T-helper 2 cell treated with Interferon-gamma antibody and Interleukin-4, amounts not matched to agents 5 μg/mL and 100 μg/mL, for 36 hours (primary cell): ENCODE measurements around the gene RARRES2.

Experiments used
- DNase-seq: peaks from one replicate; pipeline ENCODE4 v3.0.0; 2021; ENCODE audit warnings: low spot score
- H3K27ac Mint-ChIP-seq: one replicate; pipeline ENCODE4 v1.8.0; 2021; ENCODE audit warnings: mild to moderate bottlenecking, mixed read lengths
- H3K27me3 Mint-ChIP-seq: one replicate; pipeline ENCODE4 v1.8.0; 2021; ENCODE audit warnings: low read depth, mixed read lengths
- H3K36me3 Mint-ChIP-seq: one replicate; pipeline ENCODE4 v1.8.0; 2021; ENCODE audit warnings: low read depth, mixed read lengths
- H3K4me1 Mint-ChIP-seq: one replicate; pipeline ENCODE4 v1.8.0; 2021; ENCODE audit warnings: low read depth, mixed read lengths
- H3K4me3 Mint-ChIP-seq: one replicate; pipeline ENCODE4 v1.8.0; 2022; ENCODE audit warnings: mild to moderate bottlenecking, moderate library complexity, mixed read lengths
- H3K9me3 Mint-ChIP-seq: one replicate; pipeline ENCODE4 v1.8.0; 2021; ENCODE audit warnings: mixed read lengths

Gene RARRES2

DNA sequence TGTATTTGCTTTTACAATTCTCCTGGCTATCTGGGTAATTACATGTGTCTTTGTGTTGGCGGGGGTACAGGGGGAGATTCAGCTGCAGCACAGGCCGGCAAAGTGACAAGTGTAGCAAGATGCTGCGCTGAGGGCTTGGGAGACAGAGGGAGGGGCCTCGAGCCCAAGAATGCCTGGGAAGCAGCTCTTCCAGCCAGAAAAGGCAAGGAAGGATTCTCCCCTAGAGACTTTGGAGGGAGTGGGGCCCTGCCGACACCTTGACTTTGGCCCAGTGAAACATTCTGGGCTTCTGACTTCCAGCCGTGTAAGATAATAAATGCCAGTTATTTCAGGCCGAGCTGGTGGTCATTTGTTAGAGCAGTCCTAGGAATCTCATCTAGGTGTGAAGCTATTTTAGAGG, 20.0 kb upstream of the RARRES2 start:
- no peak for DNase-seq
- Mint-ChIP-seq H3K4me1 (peaks cover 35% of the 10 kb centered on the region), H3K4me3 (no peak overlapping the region), H3K9me3 (no peaks in the 10 kb centered on the region), H3K27ac (no peak overlapping the region), H3K27me3 (no peaks in the 10 kb centered on the region), H3K36me3 (no peaks in the 10 kb centered on the region)

DNA sequence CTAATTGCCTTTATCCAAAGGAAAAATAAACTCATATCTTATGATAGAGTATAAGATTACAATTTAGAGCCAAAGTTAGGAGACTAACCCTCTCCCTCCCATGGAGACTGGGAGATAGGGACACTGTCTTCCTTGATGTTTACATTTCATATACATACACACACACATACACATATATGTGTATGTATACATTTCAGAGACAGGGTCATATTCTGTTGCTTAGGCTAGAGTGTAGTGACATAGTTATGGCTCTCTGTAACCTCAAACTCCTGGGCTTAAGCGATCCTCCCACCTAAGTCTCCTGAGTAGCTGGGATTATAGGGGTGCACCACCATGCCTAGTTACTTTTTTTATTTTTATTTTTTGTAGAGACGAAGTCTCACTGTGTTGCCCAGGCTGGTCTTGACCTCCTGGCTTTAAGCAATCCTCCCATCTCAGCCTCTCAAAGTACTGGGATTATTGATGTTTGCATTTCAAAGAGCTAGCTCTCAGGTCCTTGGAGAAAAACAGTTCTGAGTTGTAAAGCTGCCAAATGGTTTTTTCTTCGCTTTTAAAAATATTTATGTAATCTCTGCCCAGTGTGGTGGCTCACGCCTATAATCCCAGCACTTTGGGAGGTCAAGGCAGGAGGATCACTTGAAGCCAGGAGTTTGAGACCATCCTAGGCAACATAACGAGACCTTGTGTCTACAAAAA, 19.1 kb upstream of the RARRES2 start:
- DNase-seq: no peak
- H3K27me3 Mint-ChIP-seq: no peaks in the 10 kb centered on the region
- no peaks in the 10 kb centered on the region for H3K36me3 Mint-ChIP-seq
- no peak overlapping the region for H3K4me3 Mint-ChIP-seq
- peak overlapping the region; percentile 53 for H3K27ac Mint-ChIP-seq
- H3K4me1 Mint-ChIP-seq: peaks cover 38% of the 10 kb centered on the region
- H3K9me3 Mint-ChIP-seq: no peaks in the 10 kb centered on the region

DNA sequence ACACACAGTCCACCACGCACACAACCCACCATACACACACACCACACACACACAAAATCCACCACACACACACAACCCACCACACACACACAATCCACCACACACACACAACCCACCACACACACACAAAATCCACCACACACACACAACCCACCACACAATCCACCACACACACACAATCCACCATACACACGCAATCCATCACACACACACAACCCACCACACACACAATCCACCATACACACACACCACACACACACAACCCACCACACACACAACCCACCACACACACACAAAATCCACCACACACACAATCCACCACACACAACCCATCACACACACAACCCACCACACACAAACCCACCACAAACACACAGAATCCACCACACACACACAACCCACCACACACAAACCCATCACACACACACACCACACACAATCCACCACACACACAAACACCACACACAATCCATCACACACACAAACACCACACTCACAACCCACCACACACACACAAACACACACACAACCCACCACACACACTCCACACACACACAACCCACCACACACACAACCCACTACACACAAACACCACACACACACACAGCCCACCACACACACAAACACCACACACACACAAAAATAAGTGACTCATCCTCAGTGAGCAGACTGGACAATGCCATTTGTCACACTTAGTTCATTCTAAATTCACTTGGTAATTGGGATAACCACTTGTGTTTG, 18.4 kb upstream of the RARRES2 start:
- H3K9me3 Mint-ChIP-seq: no peaks in the 10 kb centered on the region
- H3K36me3 Mint-ChIP-seq: no peaks in the 10 kb centered on the region
- H3K4me3 Mint-ChIP-seq: no peak overlapping the region
- H3K27ac Mint-ChIP-seq: peak overlapping the region; percentile 53
- peaks cover 38% of the 10 kb centered on the region for H3K4me1 Mint-ChIP-seq
- DNase-seq: no peak
- no peaks in the 10 kb centered on the region for H3K27me3 Mint-ChIP-seq

DNA sequence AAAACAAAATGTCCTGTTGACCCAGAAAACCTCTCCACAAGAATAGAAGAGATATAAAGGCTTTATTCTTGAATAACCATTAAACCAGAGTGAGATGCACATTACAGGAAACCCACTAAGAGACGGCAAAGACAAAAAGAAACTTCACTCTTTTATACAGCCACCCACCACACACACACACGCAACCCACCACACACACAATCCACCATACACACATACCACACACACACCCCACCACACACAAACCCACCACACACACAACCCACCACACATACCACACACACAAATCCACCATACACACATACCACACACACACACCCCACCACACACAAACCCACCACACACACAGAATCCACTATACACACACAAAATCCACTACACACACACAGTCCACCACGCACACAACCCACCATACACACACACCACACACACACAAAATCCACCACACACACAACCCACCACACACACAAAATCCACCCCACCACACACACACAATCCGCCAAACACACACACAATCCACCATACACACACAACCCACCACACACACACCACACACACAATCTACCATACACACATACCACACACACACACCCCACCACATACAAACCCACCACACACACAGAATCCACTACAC, 17.7 kb upstream of the RARRES2 start:
- H3K36me3 Mint-ChIP-seq: no peaks in the 10 kb centered on the region
- H3K4me3 Mint-ChIP-seq: no peak overlapping the region
- H3K4me1 Mint-ChIP-seq: peaks cover 35% of the 10 kb centered on the region
- no peaks in the 10 kb centered on the region for H3K27me3 Mint-ChIP-seq
- DNase-seq: no peak
- peak overlapping the region; percentile 38 for H3K27ac Mint-ChIP-seq
- no peaks in the 10 kb centered on the region for H3K9me3 Mint-ChIP-seq

DNA sequence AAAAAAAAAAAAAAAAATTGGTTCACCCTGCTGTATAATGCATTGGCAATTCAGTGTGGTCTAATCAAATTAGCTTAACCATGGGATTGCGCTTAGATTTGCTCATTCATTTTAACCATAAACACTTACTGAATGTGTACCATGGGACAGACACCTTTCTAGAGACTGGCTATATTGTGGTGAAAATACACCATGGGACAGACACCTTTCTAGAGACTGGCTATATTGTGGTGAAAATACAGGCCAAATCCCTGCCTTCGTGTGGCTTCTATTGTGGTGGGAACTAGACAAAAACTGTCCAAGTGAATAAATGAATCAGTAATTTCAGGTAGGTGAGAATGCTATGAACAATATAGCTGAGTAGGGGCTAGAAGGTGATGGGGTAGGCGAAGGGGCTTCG, 17.0 kb upstream of the RARRES2 start:
- Mint-ChIP-seq H3K4me3 (no peak overlapping the region), H3K27me3 (no peaks in the 10 kb centered on the region), H3K27ac (no peak overlapping the region), H3K36me3 (no peaks in the 10 kb centered on the region), H3K4me1 (peaks cover 30% of the 10 kb centered on the region), H3K9me3 (no peaks in the 10 kb centered on the region)
- DNase-seq: no peak

DNA sequence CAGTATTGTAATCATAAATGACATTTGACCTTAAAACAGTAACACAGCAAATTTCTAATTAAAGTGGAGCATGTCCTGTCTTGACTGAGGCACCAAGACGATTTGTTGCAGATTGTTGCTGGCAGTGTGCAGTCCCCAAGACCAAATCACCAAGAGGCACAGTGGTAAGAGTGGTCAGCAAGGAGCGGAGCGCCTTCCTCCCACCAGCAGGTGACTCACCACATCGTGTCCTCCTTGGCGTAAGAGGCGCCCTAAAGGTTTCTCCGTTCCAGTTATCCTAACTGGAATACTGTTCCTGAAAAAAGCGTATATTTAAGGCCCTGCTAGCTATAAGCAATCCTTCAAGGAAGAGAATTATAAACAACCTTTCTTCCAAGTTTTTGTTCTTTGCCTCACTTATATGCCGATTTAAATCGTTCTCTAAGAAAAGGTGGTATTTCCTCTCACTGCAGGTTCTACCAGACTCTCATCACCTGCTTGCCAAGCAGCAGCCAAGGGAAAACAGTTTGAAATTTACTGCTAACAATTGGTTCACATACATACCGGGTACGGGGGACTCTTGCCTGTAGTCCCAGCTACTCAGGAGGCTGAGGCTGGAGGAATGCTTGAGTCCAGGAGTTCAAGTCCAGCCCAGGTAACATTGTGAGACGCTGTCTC, 16.5 kb upstream of the RARRES2 start:
- H3K4me1 Mint-ChIP-seq: peaks cover 30% of the 10 kb centered on the region
- H3K27ac Mint-ChIP-seq: peak overlapping the region; percentile 75
- peak overlapping the region; percentile 45 for H3K4me3 Mint-ChIP-seq
- no peaks in the 10 kb centered on the region for H3K36me3 Mint-ChIP-seq
- no peaks in the 10 kb centered on the region for H3K9me3 Mint-ChIP-seq
- H3K27me3 Mint-ChIP-seq: peaks cover 2% of the 10 kb centered on the region
- DNase-seq: no peak

DNA sequence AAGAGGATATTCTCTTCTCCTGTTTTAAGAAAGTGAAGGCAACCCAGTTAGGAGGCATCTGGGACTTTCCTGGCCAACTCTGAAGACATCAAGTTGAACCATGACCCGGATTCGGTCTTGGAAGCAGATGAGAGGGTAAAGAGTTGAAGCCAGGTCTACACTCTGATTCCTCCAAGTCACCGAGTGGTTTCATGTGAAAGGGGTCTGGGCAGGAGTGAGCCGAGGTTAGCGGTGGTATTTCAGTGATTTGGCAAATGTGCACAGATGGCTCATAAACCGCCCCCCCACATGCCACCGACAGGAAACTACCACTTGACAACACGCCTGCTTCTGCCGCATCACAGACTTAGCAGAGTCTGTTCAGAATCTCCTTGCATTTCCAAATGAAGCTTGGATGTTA, 15.8 kb upstream of the RARRES2 start:
- Mint-ChIP-seq H3K9me3 (no peaks in the 10 kb centered on the region), H3K4me1 (peaks cover 30% of the 10 kb centered on the region), H3K4me3 (peak overlapping the region; percentile 45), H3K36me3 (no peaks in the 10 kb centered on the region), H3K27me3 (peaks cover 2% of the 10 kb centered on the region), H3K27ac (peak overlapping the region; percentile 75)
- DNase-seq: peak; percentile 53

DNA sequence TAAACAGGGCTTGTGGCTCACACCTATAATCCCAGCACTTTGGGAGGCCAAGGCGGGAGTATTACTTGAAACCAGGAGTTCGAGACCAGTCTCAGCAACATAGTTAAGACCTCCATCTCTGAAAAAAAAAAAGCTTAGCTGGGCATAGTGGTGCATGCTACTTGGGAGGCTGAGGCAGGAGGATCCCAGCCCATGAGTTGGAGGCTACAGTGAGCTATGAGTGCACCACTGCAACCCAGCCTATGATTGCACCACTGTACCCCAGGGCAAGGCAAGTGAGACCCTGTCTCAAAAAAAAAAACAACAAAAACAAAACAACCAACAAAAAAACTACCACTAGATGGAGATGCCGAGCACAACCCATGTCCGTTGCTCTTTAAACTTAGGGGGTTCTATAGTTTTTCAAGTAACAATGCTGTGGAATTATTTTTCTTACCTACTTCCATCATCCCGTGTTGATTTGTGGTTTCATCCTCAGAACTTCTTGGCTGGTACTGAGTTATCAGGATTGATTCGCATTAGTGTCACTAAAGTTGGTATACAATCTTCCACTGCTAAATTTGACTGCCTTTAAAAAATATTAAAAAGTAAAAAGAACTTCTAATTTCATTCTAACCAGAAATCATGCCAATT, 15.0 kb upstream of the RARRES2 start:
- Mint-ChIP-seq H3K4me3 (no peak overlapping the region), H3K4me1 (peaks cover 30% of the 10 kb centered on the region), H3K36me3 (no peaks in the 10 kb centered on the region), H3K9me3 (no peaks in the 10 kb centered on the region), H3K27ac (no peak overlapping the region), H3K27me3 (peaks cover 6% of the 10 kb centered on the region)
- DNase-seq: no peak

DNA sequence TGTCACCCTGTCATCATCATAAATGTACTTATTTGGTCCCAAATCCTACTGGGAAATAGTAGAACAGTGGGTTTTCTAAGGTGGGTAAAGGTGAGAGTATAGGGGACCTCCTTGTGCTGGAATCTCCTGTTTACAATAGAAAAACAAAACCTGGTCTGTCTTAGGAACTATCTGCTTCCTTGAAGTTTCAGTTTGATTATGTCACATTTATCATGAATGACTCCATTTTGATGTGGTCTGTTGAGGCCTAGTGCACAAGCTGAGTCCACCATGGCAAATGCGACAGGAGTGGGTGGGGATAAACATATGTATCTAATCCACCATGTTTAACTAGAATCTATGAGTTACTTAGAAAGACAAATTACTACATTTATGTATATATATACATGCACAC, 14.2 kb upstream of the RARRES2 start:
- Mint-ChIP-seq H3K9me3 (no peaks in the 10 kb centered on the region), H3K27ac (no peak overlapping the region), H3K4me3 (no peak overlapping the region), H3K4me1 (peaks cover 30% of the 10 kb centered on the region), H3K27me3 (peaks cover 9% of the 10 kb centered on the region), H3K36me3 (no peaks in the 10 kb centered on the region)
- DNase-seq: no peak

DNA sequence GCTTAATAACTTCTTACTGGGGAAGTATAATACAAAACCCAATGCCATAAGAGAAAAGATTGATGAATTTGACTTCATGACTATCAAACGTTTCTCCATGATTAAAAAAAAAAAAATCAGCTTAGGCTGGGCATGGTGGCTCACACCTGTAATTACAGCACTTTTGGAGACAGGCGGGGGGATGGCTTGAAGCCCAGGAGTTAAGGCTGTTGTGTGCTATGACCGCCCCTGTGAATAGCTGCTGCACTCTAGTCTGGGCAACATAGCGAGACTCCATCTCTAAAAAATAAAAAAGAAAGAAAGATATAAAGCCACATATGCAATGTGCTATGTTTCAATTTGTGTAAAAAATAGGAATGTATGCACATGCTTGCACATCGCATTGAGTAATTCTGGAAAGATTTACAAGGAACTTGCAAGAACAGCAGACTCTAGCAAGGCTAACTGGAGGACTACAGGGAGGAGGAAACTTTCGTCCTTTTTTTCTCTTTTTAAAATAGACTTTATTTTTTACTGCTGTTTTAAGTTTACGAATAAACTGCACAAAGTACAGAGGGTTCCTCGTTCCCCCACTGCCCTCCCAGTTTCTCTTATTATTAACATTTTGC, 10.3 kb upstream of the RARRES2 start:
- no peak overlapping the region for H3K4me3 Mint-ChIP-seq
- peaks cover 13% of the 10 kb centered on the region for H3K27me3 Mint-ChIP-seq
- no peak overlapping the region for H3K27ac Mint-ChIP-seq
- H3K36me3 Mint-ChIP-seq: no peaks in the 10 kb centered on the region
- no peak for DNase-seq
- H3K4me1 Mint-ChIP-seq: peaks cover 8% of the 10 kb centered on the region
- H3K9me3 Mint-ChIP-seq: no peaks in the 10 kb centered on the region

DNA sequence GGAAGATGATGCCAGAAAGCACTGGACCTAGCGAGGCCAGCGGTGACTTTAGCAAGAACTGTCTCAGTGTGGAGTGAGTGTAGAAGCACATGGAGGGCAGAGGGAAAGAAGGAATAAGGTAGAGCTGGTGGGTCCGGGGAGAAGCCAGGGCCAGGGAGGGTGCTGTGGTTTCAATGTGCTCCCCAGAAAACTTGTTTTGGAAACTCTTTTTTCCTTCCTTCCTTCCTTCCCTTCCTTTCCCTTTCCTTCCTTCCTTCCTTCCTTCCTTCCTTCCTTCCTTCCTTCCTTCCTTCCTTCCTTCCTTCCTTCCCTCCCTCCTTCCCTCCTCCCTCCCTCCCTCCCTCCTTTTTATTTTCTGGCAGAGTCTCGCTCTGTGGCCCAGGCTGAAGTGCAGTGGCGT, 5.5 kb upstream of the RARRES2 start:
- Mint-ChIP-seq H3K4me1 (no peaks in the 10 kb centered on the region), H3K9me3 (peaks cover 9% of the 10 kb centered on the region), H3K27me3 (peaks cover 48% of the 10 kb centered on the region), H3K27ac (no peak overlapping the region), H3K4me3 (no peak overlapping the region), H3K36me3 (no peaks in the 10 kb centered on the region)
- no peak for DNase-seq

DNA sequence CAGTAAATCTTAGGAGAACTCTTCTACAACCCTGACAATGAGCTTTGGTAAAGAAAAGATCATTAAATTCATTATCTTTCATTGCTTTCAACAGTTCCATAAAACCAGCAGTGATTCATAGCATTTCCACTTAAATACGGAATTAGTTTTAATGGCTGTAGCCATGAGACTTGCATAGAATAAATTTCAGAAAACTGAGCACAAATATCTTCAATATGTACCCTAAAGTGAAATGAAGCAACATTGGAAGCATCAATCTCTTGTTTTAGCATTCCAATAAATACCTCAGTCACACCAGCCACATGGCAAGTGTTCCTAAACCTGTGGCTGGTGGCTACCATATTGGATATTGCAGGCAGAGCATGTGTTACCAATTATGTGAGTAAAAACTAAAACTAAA, 3.6 kb upstream of the RARRES2 start:
- H3K27ac Mint-ChIP-seq: no peak overlapping the region
- H3K4me3 Mint-ChIP-seq: no peak overlapping the region
- no peaks in the 10 kb centered on the region for H3K4me1 Mint-ChIP-seq
- no peaks in the 10 kb centered on the region for H3K36me3 Mint-ChIP-seq
- peaks cover 52% of the 10 kb centered on the region for H3K27me3 Mint-ChIP-seq
- DNase-seq: no peak
- H3K9me3 Mint-ChIP-seq: peaks cover 9% of the 10 kb centered on the region

DNA sequence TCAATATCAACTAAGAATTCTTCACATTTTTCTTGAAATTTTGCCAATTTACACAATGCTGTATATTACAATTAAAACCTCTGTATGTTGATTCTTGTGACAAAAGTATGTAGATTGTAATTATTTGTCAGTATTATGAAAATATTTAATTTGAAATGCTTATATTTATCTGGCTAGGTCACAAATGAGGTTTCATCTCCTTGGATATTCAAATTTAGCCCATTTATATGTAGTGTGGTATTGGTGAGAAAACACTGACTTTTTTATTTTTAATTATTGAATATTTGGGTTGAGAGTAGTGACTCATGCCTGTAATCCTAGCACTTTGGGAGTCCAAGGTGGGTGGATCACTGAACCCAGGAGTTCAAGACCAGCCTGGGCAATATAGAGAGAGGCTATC, 2.9 kb upstream of the RARRES2 start:
- DNase-seq: no peak
- H3K4me3 Mint-ChIP-seq: no peak overlapping the region
- H3K4me1 Mint-ChIP-seq: no peaks in the 10 kb centered on the region
- peaks cover 9% of the 10 kb centered on the region for H3K9me3 Mint-ChIP-seq
- H3K27me3 Mint-ChIP-seq: peaks cover 56% of the 10 kb centered on the region
- no peaks in the 10 kb centered on the region for H3K36me3 Mint-ChIP-seq
- no peak overlapping the region for H3K27ac Mint-ChIP-seq
